22Rv1 (cell line): ENCODE results near the gene BCAS4.
"Not testable (repeated sequence)": the region's sequence is repeated elsewhere in the genome, so short reads cannot be mapped to it uniquely, and the experiment has no call there.

Source experiments
- H3K27ac ChIP-seq: fragments of 450-650 bp; 2 replicates; pipeline ENCODE4 v1.5.1; 2017
- ZFX ChIP-seq: fragments of 450-650 bp; IDR thresholded peaks from 2 replicates; pipeline ENCODE4 v1.6.1; 2017; ENCODE audit warnings: antibody characterized with exemption, borderline replicate concordance
- TF ChIP-seq, protein P1 (sequence below): fragments of 450-650 bp; IDR thresholded peaks from 2 replicates; pipeline ENCODE4 v1.5.1; 2017; ENCODE audit warnings: mild to moderate bottlenecking

BCAS4 gene

DNA sequence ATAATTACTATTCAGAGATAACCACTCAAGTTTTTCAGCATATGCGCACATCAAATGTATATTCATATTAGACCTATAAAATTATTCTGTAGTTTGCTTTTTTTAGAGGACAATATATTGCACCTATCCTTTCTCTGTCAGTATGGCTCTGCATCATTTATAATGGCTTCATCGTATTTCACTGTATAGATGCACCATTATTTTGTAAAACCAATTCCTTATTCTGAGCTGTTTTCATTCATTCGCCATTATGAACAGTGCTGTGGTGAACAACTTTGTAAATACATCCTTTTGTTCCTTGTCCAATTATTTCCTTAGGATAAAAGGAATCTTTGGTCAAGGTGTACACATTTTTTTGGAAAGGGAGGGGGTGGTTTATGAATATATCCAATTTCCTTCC lies 29.2 kb upstream of the BCAS4 start:
- TF ChIP-seq, protein P1, sequence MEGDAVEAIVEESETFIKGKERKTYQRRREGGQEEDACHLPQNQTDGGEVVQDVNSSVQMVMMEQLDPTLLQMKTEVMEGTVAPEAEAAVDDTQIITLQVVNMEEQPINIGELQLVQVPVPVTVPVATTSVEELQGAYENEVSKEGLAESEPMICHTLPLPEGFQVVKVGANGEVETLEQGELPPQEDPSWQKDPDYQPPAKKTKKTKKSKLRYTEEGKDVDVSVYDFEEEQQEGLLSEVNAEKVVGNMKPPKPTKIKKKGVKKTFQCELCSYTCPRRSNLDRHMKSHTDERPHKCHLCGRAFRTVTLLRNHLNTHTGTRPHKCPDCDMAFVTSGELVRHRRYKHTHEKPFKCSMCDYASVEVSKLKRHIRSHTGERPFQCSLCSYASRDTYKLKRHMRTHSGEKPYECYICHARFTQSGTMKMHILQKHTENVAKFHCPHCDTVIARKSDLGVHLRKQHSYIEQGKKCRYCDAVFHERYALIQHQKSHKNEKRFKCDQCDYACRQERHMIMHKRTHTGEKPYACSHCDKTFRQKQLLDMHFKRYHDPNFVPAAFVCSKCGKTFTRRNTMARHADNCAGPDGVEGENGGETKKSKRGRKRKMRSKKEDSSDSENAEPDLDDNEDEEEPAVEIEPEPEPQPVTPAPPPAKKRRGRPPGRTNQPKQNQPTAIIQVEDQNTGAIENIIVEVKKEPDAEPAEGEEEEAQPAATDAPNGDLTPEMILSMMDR = no peak
- no peak for TF ChIP-seq ZFX
- no peak overlapping the region for H3K27ac ChIP-seq

DNA sequence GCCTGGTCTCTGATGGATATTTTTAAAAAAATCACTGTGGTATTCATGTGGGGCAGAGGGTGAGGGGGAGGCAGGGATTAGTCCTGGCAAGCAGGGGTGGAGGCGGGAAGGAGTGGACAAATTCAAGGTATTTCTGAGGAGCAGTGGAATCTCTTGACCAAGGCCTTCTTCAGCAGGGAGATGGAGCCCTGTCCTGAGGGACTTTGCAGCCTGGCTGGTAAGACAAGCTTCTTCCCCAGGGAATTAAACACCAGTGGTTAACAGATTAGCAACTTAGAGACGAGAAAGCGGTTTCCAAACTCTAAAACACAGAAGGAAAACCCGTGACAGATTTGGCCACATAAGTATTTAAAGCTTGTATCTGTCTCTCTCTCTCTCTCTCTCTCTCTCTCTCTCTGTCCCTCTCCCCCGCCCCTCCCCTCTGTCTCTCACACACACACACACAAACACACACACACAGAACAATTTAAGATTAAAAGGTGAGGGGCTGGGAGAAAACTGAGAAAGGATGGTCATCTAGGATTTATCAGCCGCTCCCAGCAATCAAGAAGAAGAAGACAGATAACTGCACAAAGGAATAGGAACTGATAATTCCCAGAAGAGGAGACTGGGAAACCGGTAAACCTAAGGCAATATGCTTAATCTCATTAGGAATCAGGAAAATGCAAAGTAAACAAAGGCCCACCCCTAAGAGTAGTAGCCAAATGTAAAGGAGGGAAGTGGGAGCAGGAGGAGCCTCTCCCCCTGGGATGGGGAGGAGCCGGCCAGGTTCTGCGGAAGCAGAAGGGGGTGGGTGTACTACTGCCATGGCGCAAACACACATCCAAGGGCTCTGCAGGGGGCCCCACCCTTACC lies 27.7 kb upstream of the BCAS4 start:
- not testable (repeated sequence) for H3K27ac ChIP-seq

DNA sequence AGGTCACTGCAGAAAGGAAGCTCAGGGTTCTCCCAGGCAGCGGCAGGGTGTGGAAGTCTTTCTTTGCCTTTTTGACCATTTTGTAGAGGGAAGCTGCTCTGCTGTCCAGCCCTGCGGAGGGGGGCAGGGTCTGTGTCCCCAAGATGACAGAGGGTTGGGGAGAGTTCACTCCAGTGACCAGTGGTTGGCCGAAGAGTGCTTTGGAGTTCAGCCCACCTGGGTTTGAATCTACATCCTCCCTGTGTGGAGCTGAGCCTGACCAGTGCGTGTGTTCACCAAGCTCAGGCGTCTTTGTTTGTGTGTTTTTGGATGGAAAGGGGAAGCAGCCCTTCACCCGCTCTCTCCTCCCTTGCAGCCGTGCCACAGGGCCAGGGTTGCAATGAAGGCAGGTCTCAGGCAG lies 25.9 kb upstream of the BCAS4 start:
- not testable (repeated sequence) for H3K27ac ChIP-seq

DNA sequence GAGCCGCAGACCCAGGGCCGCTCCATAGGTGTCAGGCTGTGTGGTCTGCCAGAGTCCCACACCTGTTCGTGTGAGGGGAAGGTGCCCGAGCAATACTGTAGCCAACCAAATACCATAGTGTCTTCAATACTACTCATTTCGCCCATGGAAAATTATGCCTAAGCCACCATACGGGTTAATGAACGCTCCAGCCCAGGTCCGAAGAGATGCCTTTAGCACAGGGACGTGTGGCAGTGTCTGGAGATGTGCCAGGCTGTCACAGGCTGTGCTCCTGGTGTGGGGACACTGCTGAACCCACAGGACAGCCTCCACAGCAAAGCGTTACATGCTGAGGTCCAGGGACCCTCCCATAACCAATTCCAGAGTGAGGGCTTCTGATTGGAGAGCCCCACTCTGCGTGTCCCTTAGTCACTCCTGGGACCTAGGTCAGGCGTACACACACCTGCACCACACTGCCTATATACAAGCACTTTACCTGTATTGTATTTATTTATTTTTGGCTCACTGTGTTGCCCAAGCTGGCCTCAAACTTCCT lies 25.2 kb upstream of the BCAS4 start:
- H3K27ac ChIP-seq = not testable (repeated sequence)

DNA sequence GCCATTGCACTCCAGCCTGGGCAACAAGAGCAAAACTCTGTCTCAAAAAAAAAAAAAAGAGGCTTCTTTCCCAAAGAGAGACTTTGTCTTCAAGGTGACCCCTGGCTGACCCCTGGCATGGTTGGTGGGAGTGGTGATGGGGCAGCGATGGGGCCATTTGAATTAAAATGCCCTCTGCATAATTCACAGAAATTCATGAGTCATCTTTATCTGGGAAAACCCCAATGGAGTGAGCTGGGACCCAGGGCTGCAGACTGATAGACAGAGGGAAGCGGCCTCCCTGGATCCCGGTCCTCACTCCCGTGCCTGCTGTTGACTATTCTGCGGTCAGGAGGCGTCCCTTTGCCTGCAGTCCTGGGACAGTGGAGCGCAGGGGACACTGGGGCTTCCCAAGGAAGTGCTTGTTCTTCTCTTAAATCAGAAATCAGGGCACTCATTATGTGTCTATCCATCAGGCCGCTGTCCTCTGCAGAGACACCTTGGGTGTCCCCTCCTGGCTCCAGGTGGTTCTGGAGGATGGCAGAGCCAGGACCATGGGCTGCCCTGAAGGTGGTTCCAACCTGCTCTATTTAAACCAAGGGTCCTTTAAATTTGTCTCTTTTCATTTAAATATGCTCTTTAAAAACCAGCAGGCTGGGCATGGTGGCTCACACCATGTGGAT lies 23.3 kb upstream of the BCAS4 start:
- not testable (repeated sequence) for H3K27ac ChIP-seq

DNA sequence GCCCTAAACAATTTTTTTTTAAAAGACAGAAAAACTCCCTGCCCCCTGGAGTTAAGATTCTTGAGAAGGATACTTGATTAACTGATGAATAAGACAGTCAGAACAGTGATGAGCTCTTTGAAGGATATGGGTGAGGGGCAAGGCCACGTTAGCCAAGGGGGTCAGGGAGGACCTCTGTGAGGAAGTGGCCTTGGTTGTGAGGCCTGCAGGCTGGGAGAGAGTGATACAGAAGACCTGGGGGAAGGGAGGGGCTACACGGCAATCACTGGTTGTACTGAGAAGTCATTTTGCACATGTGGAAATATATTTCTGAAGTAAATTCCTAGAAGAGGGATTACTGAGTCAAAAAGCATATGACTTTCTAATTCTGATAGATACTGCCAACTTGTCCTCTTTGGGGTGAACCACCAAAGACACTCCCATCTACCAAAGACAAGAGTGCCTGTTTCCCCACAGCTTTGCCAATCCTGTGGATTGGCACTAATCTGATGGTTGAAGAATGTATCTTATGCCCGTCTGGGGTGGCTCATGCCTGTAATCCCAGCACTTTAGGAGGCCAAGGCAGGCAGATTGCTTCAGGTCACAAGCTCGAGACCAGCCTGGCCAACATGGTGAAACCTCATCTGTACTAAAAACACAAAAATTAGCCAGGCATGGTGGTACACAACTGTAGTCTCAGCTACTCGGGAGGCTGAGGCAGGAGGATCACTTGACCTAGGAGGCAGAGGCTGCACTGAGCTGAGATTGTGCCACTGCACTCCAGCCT lies 22.3 kb upstream of the BCAS4 start:
- TF ChIP-seq, protein P1 = no peak
- no peak for TF ChIP-seq ZFX
- no peak overlapping the region for H3K27ac ChIP-seq

DNA sequence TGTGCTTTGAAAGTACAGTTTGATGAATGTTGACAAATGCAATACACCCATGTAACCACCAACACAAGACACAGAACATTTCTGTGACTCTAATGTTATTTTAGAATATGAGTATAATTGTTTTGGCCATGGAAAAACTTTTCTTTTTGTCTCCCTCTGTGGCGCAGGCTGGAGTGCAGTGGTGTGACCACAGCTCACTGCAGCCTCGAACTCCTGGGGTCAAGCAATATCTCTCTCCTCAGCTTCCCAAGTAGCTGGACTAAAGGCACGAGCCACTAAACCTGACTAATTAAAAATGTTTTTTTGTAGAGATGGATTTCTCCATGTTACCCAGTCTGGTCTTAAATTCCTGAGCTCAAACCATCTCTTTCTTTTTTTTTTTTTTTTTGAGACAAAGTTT lies 20.3 kb upstream of the BCAS4 start:
- TF ChIP-seq, protein P1 = no peak
- TF ChIP-seq ZFX = no peak
- no peak overlapping the region for H3K27ac ChIP-seq

DNA sequence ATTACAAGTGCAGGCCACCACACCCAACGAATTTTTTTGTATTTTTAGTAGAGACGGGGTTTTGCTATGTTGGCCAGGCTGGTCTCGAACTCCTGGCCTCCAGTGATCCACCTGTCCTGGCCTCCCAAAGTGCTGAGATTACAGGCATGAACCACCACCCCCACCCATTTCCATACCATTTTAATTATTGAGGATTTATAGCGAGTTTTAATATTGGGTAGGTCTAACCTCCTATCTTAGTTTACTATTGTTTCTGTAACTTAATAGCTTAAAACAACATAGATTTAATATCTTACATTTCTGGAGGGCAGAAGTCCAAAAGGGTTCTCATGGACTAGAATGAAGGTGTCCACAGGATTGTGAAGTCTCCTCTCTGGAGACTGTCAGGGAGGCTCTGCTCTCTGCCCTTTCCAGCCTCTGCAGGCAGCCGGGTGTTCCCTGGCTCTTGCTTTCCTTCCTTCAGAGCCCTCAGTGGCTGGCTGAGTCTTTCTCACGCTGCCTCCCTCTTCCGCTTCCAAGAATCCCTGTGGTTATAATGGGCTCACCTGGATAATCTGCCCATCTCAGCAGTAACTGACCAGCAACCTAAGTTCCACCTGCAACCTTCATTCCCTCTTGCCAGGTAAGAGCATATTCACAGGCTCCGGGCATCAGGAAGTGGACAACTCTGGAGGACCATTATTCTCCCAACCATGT lies 18.6 kb upstream of the BCAS4 start:
- TF ChIP-seq, protein P1 = no peak
- TF ChIP-seq ZFX = no peak
- H3K27ac ChIP-seq = no peak overlapping the region

DNA sequence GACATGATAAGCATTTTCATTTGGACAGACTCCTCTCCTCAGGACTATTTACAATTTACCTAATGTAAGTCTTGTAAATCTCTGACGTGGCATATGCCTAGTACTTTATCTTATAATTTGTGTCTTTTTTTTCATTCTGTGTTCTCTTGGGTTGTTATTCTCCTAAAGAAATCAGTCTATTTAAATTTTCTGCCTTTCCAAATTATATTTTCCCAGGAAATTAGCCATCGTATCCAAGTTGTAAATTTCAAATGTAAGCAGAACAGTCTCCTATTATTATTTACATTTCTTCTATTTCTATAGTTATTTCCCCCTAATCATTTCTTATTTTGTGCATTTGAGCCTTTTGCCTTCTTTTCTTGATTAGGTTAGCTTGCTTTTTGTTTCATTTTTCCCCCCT lies 17.5 kb upstream of the BCAS4 start:
- no peak overlapping the region for H3K27ac ChIP-seq
- TF ChIP-seq, protein P1 = no peak
- TF ChIP-seq ZFX = no peak

DNA sequence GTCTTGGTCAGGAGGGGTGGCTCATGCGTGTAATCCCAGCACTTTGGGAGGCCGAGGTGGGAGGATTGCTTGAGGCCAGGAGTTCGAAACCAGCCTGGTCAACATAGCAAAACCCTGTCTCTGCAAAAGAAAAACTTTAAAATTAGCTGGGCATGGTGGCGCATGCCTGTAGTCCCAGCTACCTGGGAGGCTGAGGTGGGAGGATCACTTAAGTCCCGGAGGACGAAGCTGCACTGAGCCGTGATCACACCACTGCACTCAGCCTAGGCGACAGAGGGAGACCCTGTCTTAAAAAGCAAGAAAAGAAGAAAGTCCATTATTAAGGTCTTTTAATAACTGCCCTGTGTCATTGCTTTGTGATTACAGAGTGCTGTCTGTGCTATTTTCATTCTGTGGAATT lies 15.9 kb upstream of the BCAS4 start:
- H3K27ac ChIP-seq = not testable (repeated sequence)
